GM21367 (cell line): ENCODE results near the gene AQP1.

ENCODE experiments used
- ATAC-seq: cut with Tn5 transposase; IDR thresholded peaks from one replicate; pipeline ENCODE4 v1.9.1; 2021; ENCODE audit not compliant: unreplicated experiment

AQP1 gene

GRCh38 chr7:30911561-30911969, at the start of gene AQP1:
AQP1 (plus strand) TSS chr7:30911853; CDS start chr7:30911910, 57 bp downstream.
- ATAC-seq, result no peak

GRCh38 chr7:30862995-30863705, 48.5 kb upstream of the AQP1 start:
- no peak for ATAC-seq

- no peak for ATAC-seq
Measured at GRCh38 chr7:30863706-30864035, 48.0 kb upstream of the AQP1 start.

GRCh38 chr7:30864101-30864500, 47.6 kb upstream of the AQP1 start:
- no peak for ATAC-seq

GRCh38 chr7:30865076-30865475, 46.6 kb upstream of the AQP1 start:
- ATAC-seq, result no peak

- no peak for ATAC-seq
Measured at GRCh38 chr7:30865821-30866220, 45.8 kb upstream of the AQP1 start.

- ATAC-seq, result no peak
Measured at GRCh38 chr7:30866939-30867338, 44.7 kb upstream of the AQP1 start.

GRCh38 chr7:30867483-30867882, 44.2 kb upstream of the AQP1 start:
- ATAC-seq, result no peak

GRCh38 chr7:30869794-30870611, 41.6 kb upstream of the AQP1 start:
- ATAC-seq, result no peak

GRCh38 chr7:30870821-30871518, 40.7 kb upstream of the AQP1 start:
- ATAC-seq, result no peak

- no peak for ATAC-seq
Measured at GRCh38 chr7:30871655-30872054, 40.0 kb upstream of the AQP1 start.

GRCh38 chr7:30873207-30873606, 38.4 kb upstream of the AQP1 start:
- no peak for ATAC-seq

- ATAC-seq, result no peak
Measured at GRCh38 chr7:30873656-30874055, 38.0 kb upstream of the AQP1 start.

GRCh38 chr7:30874656-30875302, 36.9 kb upstream of the AQP1 start:
- no peak for ATAC-seq

GRCh38 chr7:30877015-30877769, 34.5 kb upstream of the AQP1 start:
- ATAC-seq, result no peak

GRCh38 chr7:30877993-30878392, 33.7 kb upstream of the AQP1 start:
- ATAC-seq, result no peak

- no peak for ATAC-seq
Measured at GRCh38 chr7:30879139-30880124, 32.2 kb upstream of the AQP1 start.

GRCh38 chr7:30880125-30880720, 31.4 kb upstream of the AQP1 start:
- ATAC-seq, result no peak

GRCh38 chr7:30880941-30881340, 30.7 kb upstream of the AQP1 start:
- ATAC-seq, result no peak
